Calu3 (cell line): ENCODE measurements around the gene MLH1. TPM values are rescaled to one million over a fixed set of nuclear protein-coding genes. Genes with fewer than 3 reads are reported as not detected.

Experiments
- BruUV-seq: library from RNA; stranded (reverse); fragments of 400-500 nt; replicated peaks from 2 replicates; lab custom pipeline; 2021; lab: Mats Ljungman, UMichigan
- CTCF ChIA-PET: fragments of 300-600 bp; sonication (Branson Sonifier 250); formaldehyde crosslinking; loops from one replicate; lab custom pipeline; 2022; ENCODE audit warnings: antibody characterized with exemption; lab: Charles Lee
- DNase-seq: peaks from one replicate; pipeline ENCODE4 v3.0.0; 2022
- H3K27ac Mint-ChIP-seq: one replicate; pipeline ENCODE4 v1.8.0; 2022; ENCODE audit warnings: mixed read lengths; ENCODE audit not compliant: unreplicated experiment
- H3K27me3 Mint-ChIP-seq: one replicate; pipeline ENCODE4 v1.8.0; 2022; ENCODE audit warnings: mixed read lengths; ENCODE audit not compliant: unreplicated experiment
- H3K36me3 Mint-ChIP-seq: one replicate; pipeline ENCODE4 v1.8.0; 2022; ENCODE audit warnings: mild to moderate bottlenecking, moderate library complexity, mixed read lengths; ENCODE audit not compliant: insufficient read depth, unreplicated experiment
- H3K4me1 Mint-ChIP-seq: one replicate; pipeline ENCODE4 v1.8.0; 2022; ENCODE audit warnings: mild to moderate bottlenecking, low read depth, mixed read lengths; ENCODE audit not compliant: unreplicated experiment
- H3K4me3 Mint-ChIP-seq: one replicate; pipeline ENCODE4 v1.8.0; 2022; ENCODE audit warnings: mild to moderate bottlenecking, low read depth, moderate library complexity, mixed read lengths; ENCODE audit not compliant: unreplicated experiment
- H3K9me3 Mint-ChIP-seq: one replicate; pipeline ENCODE4 v1.8.0; 2022; ENCODE audit warnings: low read depth, mixed read lengths; ENCODE audit not compliant: unreplicated experiment
- CTCF ChIP-seq: fragments of 200-600 bp; IDR thresholded peaks from one replicate; pipeline ENCODE4 v1.8.0; 2022; ENCODE audit warnings: antibody characterized with exemption; ENCODE audit not compliant: unreplicated experiment
- intact Hi-C: fragments of 100-400 bp; cut with micrococcal nuclease; formaldehyde crosslinking; loops from one replicate; pipeline ENCODE4 v1.10.0; 2022; ENCODE audit not compliant: unreplicated experiment
- total RNA-seq: library from RNA; stranded (reverse); gene quantifications from 2 replicates; pipeline ENCODE4 v1.2.3, GENCODE V29; 2022

Gene MLH1
- total RNA-seq, 1 experiment from 2014 or later = 32.8 TPM

- Mint-ChIP-seq H3K36me3 (no peaks in the 10 kb centered on the region), H3K4me1 (peaks cover 15% of the 10 kb centered on the region), H3K9me3 (no peaks in the 10 kb centered on the region), H3K27ac (no peak overlapping the region), H3K27me3 (no peaks in the 10 kb centered on the region), H3K4me3 (no peak overlapping the region)
- DNase-seq = no peak
- intact Hi-C loops = no loop called here
- CTCF ChIA-PET = interaction anchor here (0.6 kb wide), 1 partner anchor 325 kb away, joined by 5 read pairs; no protein-coding TSS in a partner anchor
- TF ChIP-seq CTCF = no peak
- no TSS peak for BruUV-seq
Measured at GRCh38 chr3:37098884-37099283, 105.6 kb downstream of the MLH1 start.

- DNase-seq = no peak
- intact Hi-C loops = no loop called here
- Mint-ChIP-seq H3K4me1 (peaks cover 17% of the 10 kb centered on the region), H3K27ac (no peak overlapping the region), H3K36me3 (no peaks in the 10 kb centered on the region), H3K9me3 (no peaks in the 10 kb centered on the region), H3K27me3 (no peaks in the 10 kb centered on the region), H3K4me3 (no peak overlapping the region)
- BruUV-seq = no TSS peak
- no peak for TF ChIP-seq CTCF
- CTCF ChIA-PET = interaction anchor here (0.6 kb wide), 1 partner anchor 326 kb away, joined by 5 read pairs; no protein-coding TSS in a partner anchor
Measured at GRCh38 chr3:37099469-37099868, 106.2 kb downstream of the MLH1 start.

- no peaks in the 10 kb centered on the region for H3K36me3 Mint-ChIP-seq
- no peaks in the 10 kb centered on the region for H3K27me3 Mint-ChIP-seq
- H3K4me3 Mint-ChIP-seq = no peak overlapping the region
- intact Hi-C loops = no loop called here
- no peak for TF ChIP-seq CTCF
- no TSS peak for BruUV-seq
- H3K9me3 Mint-ChIP-seq = no peaks in the 10 kb centered on the region
- CTCF ChIA-PET = no interaction called here
- peaks cover 17% of the 10 kb centered on the region for H3K4me1 Mint-ChIP-seq
- DNase-seq = no peak
- H3K27ac Mint-ChIP-seq = no peak overlapping the region
Measured at GRCh38 chr3:37100411-37100810, 107.1 kb downstream of the MLH1 start.

Other genes starting within 250 kb of the MLH1 start
- not detected in 2 replicates for gene DCLK3, start 229.0 kb upstream of the MLH1 start, total RNA-seq
- gene TRANK1, start 48.5 kb upstream of the MLH1 start, total RNA-seq = 10.3 and 21.5 TPM in 2 replicates
- 13.2 and 15.6 TPM in 2 replicates for gene EPM2AIP1, start 387 bp upstream of the MLH1 start, total RNA-seq
- 38.8 and 41.9 TPM in 2 replicates for gene LRRFIP2, start 181.1 kb downstream of the MLH1 start, total RNA-seq
- gene GOLGA4, start 249.8 kb downstream of the MLH1 start, total RNA-seq = 63.1 and 76.8 TPM in 2 replicates